Stimulated activated CD8-positive, alpha-beta memory T cell treated with anti-CD3 and anti-CD28 coated beads, Interleukin-7, amount 100 ng/mL, for 1 hour (primary cell): ENCODE measurements around the gene ASCC2.

Source experiments
- DNase-seq, 2 donors: peaks; one replicate each; pipeline ENCODE4 v3.0.0-alpha.2; 2020; ENCODE audit warnings: low read depth in 2 of 2

Gene ASCC2

DNA sequence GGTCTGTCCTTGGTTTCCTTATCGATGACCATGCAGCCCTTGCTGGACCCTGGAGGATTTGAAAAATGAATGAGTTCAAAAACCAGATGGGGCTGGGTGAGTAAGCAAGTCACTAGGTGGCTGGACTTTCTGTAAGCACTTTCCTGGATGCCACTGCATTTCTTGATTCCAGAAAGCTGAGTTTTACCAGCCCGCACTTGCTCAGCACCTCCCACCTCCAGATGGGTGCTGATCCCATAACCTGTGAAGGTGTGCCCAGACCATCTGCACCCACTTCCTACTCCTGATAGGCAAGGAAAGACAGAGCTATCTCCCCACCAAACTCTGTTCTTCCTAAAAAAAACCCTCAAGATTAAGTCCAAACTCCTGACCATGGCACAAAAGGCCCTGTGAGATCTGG is 21.1 kb downstream of the ASCC2 start:
- no peak for DNase-seq

DNA sequence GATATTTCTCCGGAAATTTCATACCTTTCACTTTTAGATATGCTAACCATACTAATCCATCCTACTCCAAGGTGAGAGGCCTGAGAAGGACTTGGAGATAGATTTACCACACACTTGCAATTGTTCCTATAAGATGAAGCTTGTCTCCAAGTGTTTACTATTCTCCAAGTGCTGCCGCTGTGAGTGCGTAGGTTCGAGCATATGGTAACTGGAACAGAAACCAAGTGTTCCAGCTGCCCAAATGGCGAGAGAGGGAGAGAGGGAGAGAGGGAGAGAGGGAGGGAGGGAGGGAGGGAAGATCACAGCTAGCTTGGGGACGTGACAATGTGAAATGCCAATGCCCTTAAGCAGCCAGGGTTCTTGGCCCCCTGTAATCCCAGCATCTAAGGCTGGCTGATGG is 21.5 kb downstream of the ASCC2 start:
- DNase-seq, result no peak

DNA sequence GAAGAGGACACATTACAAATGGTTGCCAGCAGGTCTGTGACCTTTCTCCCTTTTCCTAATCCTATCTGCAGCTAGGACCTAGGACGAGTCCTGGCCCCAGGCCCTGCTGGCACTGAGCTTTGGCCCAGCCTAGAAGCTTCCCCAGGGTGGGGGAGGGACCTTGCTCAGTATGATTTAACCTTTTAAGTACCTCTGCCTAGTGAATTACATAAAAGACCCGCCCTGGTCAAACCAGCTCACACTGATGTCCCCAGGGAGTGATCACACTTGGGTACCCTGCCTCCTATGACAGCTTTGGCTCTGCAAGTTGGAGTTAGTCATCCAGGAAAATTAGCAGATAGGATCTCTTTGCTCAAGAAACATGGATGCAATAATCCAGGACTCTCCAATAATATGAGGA is 21.9 kb downstream of the ASCC2 start:
- no peak for DNase-seq

DNA sequence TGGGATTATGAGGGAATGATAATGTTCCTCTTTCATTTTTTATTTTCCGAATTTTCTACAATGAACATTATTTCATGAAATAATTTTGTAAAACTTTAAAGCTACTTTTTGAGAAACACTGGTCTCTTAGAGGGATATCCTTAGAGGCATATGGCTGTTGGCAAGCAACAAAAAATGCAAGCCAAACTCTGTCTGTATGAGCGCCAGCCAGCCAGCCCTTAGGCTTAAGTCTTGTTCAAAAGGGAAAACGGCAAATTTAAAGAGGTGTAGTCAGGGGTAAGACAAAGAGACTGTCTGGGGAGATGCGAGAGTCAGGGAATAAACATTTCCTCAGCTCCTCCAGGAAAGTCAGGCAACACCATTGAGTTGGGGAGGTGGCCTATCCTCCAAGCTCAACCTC is 22.5 kb downstream of the ASCC2 start:
- DNase-seq, result no peak

DNA sequence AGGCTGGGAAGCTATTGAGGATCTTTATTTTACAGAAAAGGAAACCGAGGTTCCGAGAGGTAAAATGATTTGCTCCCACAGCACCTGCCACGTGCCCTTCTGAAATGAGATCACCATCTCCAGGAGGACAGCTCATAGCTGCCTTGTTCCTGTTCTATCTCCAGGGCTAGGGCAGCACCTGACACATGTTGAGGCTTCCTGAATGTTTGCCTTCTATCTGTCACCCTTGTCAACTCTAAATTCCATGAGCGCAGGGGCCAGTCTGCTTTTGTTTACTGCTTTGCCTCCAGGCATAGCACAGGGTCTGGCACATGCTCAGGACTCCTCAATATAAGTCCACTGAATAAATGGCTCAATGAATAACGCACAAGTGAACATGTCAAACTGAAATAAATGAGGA is 24.1 kb downstream of the ASCC2 start:
- no peak for DNase-seq

DNA sequence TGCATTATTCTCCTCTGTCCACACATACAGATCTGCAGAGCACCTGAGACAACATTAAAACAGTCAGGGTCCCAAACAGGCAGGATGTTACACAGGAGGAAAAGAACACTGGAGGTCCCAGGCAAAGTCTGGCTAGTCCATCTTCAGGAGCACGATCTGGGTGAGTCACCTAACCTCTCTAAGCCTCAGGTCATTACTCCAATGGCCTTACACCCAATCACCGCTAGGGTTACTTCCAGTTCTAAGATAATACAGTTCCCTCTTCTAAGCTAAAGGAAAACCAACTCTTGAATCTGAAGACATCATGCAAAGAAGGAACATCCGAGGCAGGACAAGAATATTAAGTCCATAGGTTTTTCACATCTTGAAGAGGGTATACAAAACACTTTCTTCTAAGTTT is 24.5 kb downstream of the ASCC2 start:
- no peak for DNase-seq

DNA sequence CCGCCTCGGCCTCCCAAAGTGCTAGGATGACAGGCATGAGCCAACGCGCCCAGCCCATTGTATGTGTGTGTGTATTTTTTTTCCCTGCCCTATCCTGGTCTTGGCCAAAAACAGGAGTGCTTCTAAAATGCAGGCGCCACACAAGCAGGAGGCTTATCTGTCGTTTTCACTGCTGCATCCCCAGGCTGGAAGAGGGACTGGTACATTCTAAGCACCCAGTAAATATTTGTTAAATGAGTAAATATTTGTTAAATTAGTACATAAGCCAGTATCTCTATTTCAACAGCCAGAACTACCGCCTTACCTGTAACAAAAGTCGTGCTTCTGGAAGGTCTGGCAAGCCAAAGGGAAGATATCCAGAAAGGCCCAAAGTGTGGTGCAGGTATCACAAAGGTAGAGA is 24.9 kb downstream of the ASCC2 start:
- no peak for DNase-seq

DNA sequence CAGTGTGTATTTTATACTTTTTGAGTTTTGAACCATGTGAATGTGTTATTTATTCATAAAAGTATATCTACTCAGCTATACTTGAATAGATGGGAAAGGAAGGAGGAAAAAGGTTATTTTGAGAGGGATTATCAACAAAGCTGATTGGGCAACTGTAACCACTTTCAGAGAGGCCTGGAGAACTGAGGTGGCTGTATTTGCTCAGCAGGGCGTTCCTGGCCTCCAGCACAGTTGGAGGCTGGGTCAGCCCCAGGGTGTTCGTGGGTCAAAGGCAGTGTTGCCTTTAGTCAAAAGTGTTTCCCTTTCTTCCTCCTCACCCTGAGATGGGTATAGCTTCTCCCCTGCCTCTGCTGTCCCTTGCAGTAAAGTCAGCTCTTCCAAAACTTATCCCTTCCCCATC is 26.7 kb downstream of the ASCC2 start:
- DNase-seq, result no peak

DNA sequence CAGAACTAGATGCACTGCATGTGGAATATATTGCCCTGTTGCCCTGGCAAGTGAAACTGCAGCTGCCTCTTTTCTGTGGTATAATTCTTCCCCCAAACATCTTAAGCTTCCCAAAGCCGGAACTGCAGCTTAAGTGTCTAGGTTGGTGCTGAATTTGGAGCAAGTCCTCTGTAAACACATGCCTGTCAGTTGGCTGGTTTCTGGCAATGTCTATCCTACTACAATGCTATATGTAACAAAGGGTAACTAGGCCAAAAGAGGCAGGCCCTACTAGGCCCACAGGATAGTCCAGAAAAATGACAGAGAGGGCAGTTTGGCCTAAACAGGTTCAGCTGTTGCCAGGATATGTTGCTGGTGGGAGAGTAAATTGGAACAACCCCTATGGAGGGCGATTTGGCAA is 27.9 kb downstream of the ASCC2 start:
- DNase-seq, result no peak

DNA sequence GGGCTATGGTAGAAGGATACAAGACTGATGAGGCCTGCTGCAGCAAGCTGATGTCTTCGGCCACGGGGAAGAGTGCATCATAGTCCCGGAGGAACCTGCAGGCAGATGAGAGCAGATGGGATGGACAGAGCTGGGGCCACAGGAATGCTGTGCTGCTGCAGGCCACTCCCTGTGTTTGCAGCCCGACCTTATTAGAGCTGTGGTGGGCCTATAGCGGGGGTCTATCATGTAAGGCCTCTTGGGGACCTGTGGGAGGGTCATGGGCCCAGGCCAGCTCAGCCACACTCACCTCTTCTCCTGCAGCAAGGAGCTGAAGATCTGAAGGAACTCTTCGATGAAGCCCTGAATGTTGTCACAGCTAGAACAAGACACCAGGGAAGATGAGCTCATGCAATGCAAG is 31.9 kb downstream of the ASCC2 start:
- no peak for DNase-seq

DNA sequence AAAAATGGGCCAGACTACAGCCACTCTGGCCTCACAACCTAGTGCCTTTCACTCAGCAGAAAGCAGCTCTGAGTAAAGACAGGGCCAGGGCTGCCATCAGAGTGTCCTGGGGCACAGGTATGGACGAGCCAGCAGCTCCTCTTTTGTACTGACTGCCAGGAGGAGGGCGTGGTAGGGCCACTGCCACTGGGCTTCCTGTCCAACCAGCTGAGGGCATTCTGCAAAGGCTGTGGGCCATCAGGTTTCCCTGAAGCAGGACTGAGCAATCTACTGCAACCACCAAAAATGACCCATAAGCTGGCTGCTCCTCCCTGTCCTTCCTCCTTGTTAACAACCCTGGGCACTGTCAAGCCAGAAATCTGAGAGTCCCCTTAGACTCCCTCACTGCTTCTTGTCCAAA is 33.1 kb downstream of the ASCC2 start:
- DNase-seq, result no peak

DNA sequence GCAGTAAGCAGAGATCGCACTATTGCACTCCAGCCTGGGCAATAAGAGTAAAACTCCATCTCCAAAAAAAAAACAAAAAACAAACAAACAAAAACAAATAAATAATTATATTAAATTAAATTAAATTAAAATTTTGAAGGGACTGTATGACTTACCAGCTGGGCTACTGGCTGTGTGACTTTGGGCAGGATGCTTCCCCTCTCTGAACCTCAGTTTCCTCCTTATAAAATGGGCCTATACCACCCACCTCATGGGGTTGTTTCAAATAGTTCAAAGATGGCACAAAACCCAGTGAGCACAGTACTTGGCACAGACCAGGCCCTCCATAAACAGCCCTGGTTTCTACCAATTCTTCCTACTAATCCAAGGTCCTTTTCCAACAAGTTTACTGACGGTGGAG is 34.9 kb downstream of the ASCC2 start:
- DNase-seq, result no peak

DNA sequence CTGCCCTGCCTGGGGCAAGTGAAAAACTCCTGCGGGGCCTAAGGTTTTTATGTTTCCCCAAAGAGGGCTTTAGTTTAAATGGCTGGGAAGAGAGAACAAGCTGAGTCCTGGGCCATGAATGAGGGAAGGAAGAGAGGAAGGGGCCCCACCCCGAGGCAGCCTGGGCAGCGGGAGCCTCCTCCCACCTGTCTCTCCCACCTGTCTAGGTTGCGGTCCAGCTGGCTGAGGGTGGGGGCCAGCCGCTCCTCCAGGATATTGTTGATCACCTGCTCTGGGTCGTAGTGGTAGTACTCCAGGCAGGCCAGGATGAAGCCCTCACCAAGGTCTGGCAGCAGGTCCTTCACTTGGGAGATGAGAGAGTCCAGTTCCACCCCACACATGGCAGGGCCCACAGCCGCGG is 36.3 kb downstream of the ASCC2 start:
- DNase-seq, result no peak

DNA sequence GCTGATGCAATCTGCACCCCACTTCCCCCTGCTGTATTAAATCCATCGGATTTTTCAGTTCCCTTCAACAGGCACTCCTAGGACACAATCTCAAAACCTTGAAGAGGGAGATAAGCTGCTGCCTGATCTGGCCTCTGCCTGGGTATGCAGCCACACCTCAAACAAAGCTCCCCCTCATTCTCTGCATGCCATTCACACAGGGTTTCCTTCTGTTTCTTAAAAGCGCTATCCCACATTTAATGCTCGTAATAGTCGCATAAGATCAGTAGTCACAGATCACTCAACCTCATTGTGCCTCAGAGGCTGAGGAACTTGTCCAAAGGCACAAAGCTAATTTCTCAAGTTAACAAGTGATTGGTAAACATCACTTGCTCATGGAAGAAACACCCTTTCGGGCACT is 36.9 kb downstream of the ASCC2 start:
- no peak for DNase-seq

DNA sequence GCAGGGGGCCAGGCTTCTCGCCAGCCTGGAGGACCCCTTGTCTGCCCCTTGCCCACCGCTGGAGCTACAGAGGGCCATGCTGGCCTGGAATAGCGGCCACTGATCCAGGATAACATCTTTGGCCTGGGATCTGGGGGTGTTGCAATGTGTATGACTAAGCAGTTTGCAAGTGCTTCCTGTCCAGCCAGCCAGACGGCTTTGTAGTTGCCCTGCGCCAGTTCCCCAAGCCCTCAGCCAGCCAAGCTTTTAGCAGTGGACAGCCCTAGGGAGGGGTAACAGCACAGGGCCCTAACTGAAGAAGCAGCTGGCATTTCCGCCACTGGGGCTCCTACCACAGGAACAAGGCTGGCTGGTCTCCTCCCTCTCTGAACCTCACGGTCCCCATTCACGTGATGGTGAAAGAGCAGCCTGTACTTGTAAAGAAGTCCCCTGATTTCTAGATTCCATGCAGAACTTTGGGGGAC is 38.8 kb downstream of the ASCC2 start:
- DNase-seq, result no peak

DNA sequence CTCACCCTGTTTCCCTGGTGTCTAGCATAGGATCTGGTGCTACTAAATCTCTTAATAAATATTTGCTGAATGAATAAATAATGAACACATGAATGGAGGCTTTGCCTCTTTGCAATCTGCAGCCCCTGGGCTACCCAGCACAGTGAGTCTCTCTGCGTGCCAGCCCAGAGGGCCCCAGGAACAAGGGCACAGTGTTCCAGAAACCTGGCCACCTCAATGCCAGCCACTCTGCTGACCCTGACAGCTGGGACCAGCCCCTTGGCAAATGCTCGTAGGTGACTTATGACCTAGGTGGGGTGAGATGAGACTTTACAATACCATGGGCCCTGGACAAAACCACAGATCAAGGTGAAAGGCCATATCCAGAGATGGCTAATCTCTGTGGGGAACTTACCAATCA is 39.3 kb downstream of the ASCC2 start:
- no peak for DNase-seq

DNA sequence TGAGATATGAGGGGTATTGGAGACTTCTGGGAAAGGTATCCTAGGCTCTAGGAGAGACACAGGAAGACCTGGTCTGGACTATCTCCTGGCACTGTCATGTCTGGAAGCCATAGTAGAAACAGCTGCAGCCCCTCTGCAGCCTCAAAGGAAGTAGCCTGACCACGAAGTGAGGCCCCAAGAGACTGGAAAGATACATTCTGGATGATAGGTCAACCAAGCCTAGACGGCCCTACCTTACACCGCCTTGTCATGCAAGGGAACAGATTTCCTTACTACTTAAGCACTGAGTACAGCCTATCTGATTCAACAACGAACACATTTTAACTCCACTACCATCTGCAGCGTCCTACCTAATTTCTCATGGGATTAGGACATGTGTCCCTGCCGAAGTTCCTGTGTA is 39.8 kb downstream of the ASCC2 start:
- DNase-seq, result no peak

DNA sequence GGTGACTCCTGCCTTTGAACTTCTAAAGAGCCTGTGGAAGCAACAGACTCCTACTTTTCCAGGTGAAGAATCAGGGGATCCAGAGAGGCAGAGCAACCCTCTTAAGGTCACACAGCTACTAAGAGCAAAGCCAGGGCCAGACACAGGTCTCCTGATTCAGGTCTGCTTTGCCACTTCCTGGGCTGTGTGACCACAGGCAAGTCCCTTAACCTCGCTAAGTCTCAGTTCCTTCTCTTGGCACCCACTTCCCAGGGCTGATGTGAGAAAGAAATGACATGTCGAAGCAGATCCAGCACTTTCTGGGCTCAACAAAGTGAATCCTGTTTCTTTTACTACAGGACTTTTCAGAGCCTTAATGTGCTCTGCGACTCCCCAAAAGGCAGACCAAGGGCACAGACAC is 40.7 kb downstream of the ASCC2 start:
- no peak for DNase-seq

DNA sequence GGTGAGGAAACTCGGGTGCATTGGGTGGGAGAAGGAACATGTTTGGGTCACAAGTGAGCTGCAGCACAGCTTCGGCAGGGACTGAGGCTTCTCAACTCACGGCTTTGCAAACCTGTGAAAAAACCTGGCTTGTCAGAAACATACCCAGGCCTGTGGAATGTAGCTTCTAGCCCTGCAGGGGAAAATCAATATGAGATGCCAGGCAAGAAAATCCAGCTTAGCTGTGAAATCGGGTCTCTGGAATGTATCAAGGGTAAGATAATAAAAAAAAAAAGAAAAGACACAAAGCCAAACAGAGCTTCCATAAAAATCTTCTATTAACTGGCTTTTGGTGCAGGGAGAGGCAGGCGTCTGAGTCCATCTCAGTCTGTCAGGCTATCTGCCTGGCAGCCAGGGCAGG is 42.4 kb downstream of the ASCC2 start:
- no peak for DNase-seq

DNA sequence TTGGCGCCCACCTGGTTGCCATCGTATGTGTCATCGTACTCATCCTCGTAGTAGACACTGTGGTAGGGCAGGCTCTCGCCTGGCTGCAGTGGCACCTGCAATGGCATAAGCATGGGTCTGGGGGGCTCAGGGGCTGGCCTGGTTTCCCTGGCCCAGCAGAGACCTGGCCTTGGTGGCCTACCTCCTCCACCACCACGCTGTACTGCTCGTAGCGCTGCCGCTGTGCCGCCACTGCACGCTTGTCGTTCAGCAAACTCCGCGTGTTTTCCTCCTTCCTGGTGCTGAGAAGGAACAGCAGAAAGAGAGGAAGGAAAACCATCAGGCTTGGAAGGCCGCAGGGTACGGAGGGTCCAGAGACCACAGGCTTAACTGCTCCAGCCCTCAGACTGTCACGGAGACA is 44.7 kb downstream of the ASCC2 start:
- no peak for DNase-seq

DNA sequence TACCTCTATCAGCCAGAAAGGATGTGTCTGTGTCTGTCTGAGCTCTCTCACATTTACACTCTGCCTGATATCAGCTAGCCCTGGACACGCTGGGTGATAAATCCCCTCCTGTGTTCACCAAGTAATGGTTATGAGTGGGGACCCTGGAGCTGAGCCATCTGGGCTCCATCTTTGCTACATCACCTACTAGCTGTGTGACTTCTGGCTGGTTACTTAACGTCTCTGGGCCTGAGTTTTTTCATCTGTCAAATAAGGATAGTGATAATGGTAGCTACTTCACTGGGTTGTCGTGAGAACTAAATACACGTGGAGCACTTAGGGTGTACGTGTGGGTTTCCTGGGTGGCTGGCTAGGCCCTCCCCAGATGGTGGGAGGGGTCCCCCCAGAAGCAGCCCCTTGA is 48.0 kb downstream of the ASCC2 start:
- no peak for DNase-seq

DNA sequence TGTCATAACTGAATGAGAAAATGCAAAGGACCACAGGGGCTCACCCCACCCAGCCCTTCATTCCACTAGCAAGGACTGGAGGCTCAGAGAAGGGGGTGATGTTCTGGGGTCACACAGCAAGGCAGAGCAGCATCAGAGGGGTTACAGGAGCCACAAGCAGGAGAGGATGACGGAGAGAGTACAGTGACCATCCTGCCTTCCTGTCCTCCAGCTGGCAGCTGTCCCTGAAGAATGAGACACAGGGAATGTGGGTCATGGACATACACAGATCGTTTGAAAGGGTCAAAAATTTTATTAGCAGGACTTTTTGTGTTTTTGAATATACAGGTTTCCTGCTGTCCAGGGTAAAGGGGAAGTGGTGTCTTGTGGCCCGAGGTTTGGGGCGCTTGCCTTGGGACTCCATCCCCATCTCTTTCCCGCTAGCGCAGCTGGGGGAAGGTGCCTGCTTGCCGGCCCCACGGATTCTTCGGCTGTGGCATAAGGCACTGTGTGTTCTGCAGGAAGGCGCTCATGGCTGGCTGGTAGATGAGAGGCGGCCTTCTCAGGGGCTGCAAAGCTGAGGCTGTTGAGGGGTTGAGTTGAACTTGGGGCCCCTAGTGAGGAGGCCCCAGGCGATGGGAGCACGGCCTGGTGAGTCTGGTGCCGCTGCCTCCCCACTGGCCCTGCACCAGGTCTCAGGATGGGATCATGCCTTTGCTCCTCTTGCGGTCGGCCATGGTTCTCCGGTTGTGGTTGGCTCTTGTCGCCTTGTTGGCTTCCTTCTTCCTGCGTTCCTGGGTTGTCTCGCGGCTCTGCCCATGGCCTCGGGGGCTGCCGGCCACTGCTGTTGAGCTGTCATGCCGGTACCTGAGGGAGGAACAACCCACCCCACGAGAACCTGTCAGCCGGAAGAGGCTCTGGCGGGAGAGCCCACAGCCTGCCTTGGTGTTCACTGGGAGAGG is 49.5 kb downstream of the ASCC2 start:
- DNase-seq, result no peak

DNA sequence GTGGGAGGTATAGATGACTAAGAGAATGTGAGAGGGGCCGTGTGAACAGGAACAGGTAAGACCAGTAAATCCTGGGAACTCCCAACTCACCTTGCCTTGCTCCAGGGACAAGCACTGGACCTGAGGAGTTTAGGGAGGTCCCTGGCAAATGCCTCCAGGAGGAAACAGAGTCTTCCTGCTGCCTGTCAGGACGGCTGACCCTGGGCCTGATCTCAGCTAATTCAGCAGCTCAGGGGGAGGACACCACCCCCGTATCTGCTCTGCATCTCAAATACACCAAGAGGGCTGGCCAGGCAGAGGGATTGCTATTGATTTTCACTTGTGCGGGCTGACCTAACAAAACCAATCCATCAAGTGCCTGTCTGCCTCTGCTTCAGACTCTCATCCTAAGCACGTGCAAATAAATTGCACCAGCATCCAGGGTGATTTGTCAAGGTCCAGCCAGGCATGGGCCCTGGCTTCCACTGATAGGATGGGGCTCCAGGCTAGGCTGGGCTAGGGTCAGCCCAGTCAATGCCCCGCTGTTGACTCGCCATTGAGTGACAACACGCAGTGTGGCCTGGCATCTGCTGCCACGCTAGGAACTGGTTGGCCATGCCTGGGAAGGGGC is 50.6 kb downstream of the ASCC2 start:
- DNase-seq, result no peak

DNA sequence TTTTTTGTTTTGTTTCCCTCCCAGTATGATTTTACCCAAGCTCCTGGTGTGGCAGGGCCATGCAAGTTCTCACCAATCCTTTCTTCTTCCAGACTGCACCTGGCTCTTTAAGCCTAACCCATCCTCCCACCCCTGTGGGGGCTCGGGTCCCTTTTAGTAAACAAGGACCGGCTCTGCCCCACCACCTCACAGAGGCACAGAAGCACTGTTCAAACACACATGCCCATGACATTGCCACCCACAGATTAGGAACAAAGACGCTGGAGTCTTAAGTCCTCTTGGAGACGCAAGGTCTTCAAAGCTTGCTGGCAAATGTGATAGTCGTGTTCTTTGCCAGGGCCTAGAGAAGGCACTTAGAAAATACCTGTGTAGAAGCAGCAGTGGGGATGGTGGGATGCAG is 52.0 kb downstream of the ASCC2 start:
- DNase-seq, result no peak
